Left hindlimb (tissue), 1 donor: ENCODE measurements around the gene ARHGAP8.
"Not testable (repeated sequence)": the region's sequence is repeated elsewhere in the genome, so short reads cannot be mapped to it uniquely, and the experiment has no call there.

ENCODE experiments used
- DNase-seq: peaks from one replicate; pipeline ENCODE4 v3.0.0-alpha.2; 2018

The ARHGAP8 gene

DNA sequence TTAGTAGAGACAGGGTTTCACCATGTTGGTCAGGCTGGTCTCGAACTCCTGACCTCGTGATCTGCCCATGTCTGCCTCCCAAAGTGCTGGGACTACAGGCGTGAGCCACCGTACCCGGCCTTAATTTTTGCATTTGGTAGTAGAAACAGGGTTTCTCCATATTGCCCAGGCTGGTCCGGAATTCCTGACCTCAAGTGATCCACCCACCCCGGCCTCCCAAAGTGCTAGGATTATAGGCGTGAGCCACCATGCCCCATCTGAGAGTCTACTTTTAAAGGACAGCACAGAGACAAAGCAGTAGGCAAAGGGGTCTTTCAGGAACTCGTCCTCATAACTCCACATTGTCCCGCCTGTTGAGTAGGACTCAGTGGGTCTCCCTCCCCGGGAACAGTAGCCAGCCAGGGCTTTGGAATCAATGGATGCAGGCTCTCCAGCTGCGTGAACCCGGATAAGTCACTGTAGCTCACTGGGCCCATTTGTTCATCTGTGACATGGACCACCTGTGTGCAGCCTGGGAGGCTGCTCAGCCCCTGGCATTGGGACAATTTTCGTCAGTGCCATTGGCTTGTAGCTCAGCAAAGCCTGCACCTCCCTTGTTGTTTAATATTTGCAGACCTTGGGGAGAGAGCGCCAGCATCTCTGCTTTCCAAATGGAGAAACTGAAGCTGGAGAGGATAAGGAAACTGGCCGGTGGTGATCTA lies 86.1 kb downstream of the ARHGAP8 start:
- no peak for DNase-seq

DNA sequence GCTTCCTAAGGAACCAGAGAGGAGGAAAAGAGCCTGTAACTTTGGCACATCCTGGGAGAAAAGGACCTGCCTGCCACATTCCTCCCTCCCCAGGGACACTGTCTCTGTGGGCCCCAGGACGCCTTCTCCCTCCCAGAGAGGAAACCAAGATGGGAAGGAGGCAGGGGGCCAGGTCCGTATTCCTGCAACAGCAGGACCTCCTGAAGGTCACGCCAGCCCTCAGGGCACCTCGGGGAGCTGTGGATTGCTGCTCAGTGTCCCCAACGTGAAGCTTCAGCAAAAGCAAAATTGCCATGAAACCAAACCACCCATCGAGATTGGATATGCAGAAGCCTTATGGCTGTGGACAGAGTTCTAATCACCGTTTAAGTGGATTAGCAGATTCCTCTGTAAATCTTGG lies 86.7 kb downstream of the ARHGAP8 start:
- no peak for DNase-seq

DNA sequence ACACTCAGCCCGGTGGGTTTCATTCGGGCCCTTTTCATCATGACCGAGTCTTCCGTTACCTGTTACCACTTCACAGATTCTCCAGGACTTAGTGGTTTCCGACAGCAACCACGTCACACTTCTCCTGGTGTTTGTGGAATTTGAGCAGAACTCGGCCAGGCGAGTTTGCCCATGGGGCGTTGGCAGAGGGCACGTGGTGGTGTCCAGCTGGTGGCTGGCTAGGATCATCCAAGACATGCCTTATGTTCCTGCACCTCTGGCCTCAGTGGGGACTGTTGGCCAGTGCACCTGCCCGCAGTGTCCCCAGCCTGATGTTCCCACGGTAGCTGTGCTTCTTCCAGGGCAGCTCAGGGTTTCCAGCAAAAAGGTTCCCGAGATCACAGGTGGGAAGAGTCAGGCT lies 87.3 kb downstream of the ARHGAP8 start:
- DNase-seq = no peak

- DNase-seq = no peak
These were observed 88.4 kb downstream of the ARHGAP8 start for GRCh38 chr22:44840611-44841322.

- DNase-seq = no peak
These were observed 90.0 kb downstream of the ARHGAP8 start for GRCh38 chr22:44842417-44842816.

- no peak for DNase-seq
These were observed 92.8 kb downstream of the ARHGAP8 start for GRCh38 chr22:44845191-44845590.

GRCh38 chr22:44845796-44846720 lies 93.7 kb downstream of the ARHGAP8 start:
- no peak for DNase-seq

DNA sequence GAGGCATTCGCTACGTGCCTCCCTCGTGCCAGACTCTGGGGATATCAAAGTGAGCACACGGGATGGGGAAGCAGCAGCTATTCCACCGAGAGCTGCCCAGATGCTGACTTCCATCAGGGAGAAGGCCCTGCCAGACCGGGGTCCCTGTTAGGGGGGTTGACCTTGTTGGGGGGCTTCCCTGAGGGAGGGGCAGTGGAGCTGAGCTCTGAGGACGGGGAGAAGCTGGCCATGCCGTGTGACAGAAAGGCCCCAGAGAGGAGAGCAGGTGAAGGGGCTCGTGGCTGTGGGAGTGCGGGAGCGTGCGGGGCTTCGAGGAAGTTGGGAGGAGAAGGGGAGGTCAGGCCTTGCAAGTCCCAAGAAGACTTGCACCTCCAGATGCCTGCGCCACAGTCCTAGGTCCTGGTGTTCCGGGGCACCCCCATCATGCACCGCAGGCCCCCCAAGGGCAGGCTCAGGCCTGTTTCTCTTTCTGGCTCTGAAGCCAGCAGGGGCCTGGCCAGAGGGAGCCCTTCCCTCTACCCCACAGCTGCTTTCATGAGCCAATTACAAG lies 94.4 kb downstream of the ARHGAP8 start:
- no peak for DNase-seq

- DNase-seq = no peak
These were observed 95.0 kb downstream of the ARHGAP8 start for GRCh38 chr22:44847380-44847779.

DNA sequence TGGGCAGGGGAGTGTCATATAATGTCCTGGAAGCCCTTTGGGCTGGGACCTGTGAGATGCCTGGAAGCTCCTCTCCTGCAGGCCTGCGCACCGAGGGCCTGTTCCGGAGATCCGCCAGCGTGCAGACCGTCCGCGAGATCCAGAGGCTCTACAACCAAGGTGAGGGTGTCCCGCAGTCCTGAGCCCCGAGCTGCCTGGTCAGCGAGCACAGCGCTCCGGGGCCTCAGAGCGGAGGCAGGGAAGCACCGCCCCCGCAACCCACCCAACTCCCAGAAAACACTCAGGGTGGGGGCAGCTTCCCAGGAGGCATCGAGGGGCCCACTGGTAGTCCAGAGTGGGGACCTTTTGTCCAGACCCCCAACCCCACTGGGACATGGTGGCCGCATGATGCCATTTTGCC lies 95.5 kb downstream of the ARHGAP8 start:
- no peak for DNase-seq

GRCh38 chr22:44848296-44848741 lies 95.9 kb downstream of the ARHGAP8 start:
- no peak for DNase-seq

- no peak for DNase-seq
These were observed 96.5 kb downstream of the ARHGAP8 start for GRCh38 chr22:44848791-44849420.

- DNase-seq = no peak
These were observed 98.6 kb downstream of the ARHGAP8 start for GRCh38 chr22:44850946-44851345.

GRCh38 chr22:44854641-44855040 lies 102.3 kb downstream of the ARHGAP8 start:
- DNase-seq = not testable (repeated sequence)

GRCh38 chr22:44855855-44856254 lies 103.5 kb downstream of the ARHGAP8 start:
- DNase-seq = no peak

GRCh38 chr22:44858819-44859218 lies 106.4 kb downstream of the ARHGAP8 start:
- DNase-seq = not testable (repeated sequence)

GRCh38 chr22:44859641-44860040 lies 107.3 kb downstream of the ARHGAP8 start:
- no peak for DNase-seq

GRCh38 chr22:44860311-44860710 lies 107.9 kb downstream of the ARHGAP8 start:
- no peak for DNase-seq

DNA sequence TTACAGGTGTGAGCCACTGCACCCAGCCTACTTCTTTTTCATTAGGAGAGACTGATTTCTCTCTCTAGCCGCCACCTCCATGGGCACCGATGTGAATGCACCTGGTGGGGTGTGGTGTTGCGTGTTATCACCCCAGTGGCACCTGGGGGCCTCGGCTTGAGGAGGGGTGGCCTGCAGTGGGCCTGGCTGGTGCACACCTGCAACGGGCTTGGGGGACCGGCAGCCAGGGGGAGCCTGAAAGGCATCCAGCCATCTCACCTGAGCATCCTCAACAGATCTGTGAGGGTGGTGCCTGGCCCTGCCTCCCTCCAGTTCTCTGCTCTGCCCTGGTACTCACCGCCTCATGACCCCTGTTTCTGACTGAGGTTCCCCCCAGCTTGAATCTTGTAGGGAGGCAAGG lies 108.9 kb downstream of the ARHGAP8 start:
- no peak for DNase-seq

- DNase-seq = no peak
These were observed 109.9 kb downstream of the ARHGAP8 start for GRCh38 chr22:44862281-44862680.

DNA sequence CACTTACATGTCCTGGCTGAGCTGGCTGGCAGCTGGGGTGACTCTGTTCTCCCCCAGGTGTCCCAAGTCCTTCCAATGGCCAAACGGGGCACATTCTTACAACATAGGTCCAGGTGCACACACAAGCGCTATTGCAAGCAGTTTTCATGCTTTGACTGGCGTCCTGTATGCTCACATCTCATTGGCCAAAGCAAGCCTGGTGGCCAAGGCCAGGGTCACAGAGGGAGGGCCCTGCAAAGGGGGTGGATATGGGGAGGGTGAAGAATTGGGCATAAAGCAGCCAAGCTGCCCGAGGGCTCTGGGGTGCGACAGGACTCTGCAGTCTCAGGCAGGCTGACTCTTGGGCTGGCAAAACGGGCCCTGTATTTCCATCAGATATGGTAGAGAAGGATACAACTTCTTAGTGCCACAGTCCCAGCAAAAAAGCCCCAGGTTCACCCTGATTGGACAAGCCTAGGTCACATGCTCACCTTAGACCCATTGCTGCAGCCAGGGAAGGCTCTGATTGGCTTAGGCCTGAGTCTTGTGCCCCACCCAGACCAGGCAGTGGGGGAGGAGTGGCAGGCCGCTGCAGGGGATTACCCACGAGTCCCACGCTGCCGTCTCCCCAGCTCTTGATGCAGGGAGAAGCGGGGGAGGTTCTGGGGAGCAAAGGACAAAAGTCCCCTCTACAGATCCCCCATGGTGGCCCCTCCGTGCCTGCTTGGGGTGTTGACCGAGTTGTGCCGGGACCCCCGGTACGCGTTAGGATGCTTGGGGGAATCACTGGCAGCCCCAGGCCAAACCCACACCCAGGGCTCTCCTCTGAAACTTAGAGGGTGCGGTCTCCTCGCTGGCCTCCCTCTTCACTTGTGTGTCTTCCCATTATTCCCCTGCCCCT lies 110.8 kb downstream of the ARHGAP8 start:
- no peak for DNase-seq
